Smooth muscle cell (in vitro differentiated cells): ENCODE measurements around the gene CDK11B. TPM values are rescaled to one million over a fixed set of nuclear protein-coding genes. Genes with fewer than 3 reads are reported as not detected.

ENCODE experiments used
- DNase-seq: peaks from one replicate; lab custom pipeline; 2025; ENCODE audit not compliant: unreplicated experiment; lab: John Stamatoyannopoulos, UW
- H2AFZ ChIP-seq: fragments of 200-600 bp; sonication (generic); 2 replicates; pipeline ENCODE4 v1.6.0; 2016; ENCODE audit warnings: antibody characterized with exemption, low read depth, mild to moderate bottlenecking
- H3F3A ChIP-seq: fragments of 200-600 bp; sonication (generic); 2 replicates; pipeline ENCODE4 v1.6.0; 2017; ENCODE audit warnings: antibody characterized with exemption, low read depth
- H3K27ac ChIP-seq: fragments of 200-600 bp; sonication (generic); 2 replicates; pipeline ENCODE4 v1.5.1; 2016; ENCODE audit warnings: low read depth, mild to moderate bottlenecking
- H3K27me3 ChIP-seq: fragments of 200-600 bp; sonication (generic); 2 replicates; pipeline ENCODE4 v1.6.1; 2016; ENCODE audit warnings: low read depth, mild to moderate bottlenecking
- H3K36me3 ChIP-seq: fragments of 200-600 bp; sonication (generic); 2 replicates; pipeline ENCODE4 v1.5.1; 2016; ENCODE audit warnings: low read depth
- H3K4me1 ChIP-seq: fragments of 200-600 bp; sonication (generic); 2 replicates; pipeline ENCODE4 v1.5.1; 2016; ENCODE audit warnings: low read depth
- H3K4me2 ChIP-seq: fragments of 200-600 bp; sonication (generic); 2 replicates; pipeline ENCODE4 v1.6.0; 2016; ENCODE audit warnings: mild to moderate bottlenecking
- H3K4me3 ChIP-seq: fragments of 200-600 bp; sonication (generic); 2 replicates; pipeline ENCODE4 v1.5.1; 2016; ENCODE audit warnings: mild to moderate bottlenecking
- H3K79me2 ChIP-seq: fragments of 200-600 bp; sonication (generic); 2 replicates; pipeline ENCODE4 v1.6.0; 2016; ENCODE audit warnings: low read depth, mild to moderate bottlenecking
- H3K9ac ChIP-seq: fragments of 200-600 bp; sonication (generic); 2 replicates; pipeline ENCODE4 v1.6.0; 2016; ENCODE audit warnings: low read depth
- H3K9me3 ChIP-seq: fragments of 200-600 bp; sonication (generic); replicated peaks from 2 replicates; pipeline ENCODE4 v1.5.1; 2016; ENCODE audit warnings: low read depth
- H4K20me1 ChIP-seq: fragments of 200-600 bp; sonication (generic); 2 replicates; pipeline ENCODE4 v1.6.0; 2016; ENCODE audit warnings: low read depth
- WGBS: methylation state at CpG from one replicate; pipeline ENCODE4 v1.1.7; 2016; ENCODE audit warnings: low lambda C conversion rate; 5-methylcytosine and 5-hydroxymethylcytosine counted together
- polyA plus RNA-seq: library from polyadenylated mRNA; unstranded; fragments of >200 nt; fragmentation: Nextera tagmentation; extraction: Ambion mirVana; gene quantifications from 2 replicates; pipeline ENCODE4 v1.2.1, GENCODE V29; 2016
- total RNA-seq: library from RNA; depleted of rRNA; stranded (reverse); fragments of >200 nt; gene quantifications from 2 replicates; pipeline ENCODE4 v1.2.3, GENCODE V29; 2014
- TF ChIP-seq, protein P1 (sequence below): fragments of 200-600 bp; sonication (generic); IDR thresholded peaks from 2 replicates; pipeline ENCODE4 v1.5.1; 2017; ENCODE audit warnings: borderline replicate concordance, mild to moderate bottlenecking, antibody characterized with exemption; ENCODE audit not compliant: insufficient read depth, poor library complexity, severe bottlenecking

The CDK11B gene
- total and polyA plus RNA-seq, 2 experiments from 2014 or later, result 13.7 to 15.6 TPM

DNA sequence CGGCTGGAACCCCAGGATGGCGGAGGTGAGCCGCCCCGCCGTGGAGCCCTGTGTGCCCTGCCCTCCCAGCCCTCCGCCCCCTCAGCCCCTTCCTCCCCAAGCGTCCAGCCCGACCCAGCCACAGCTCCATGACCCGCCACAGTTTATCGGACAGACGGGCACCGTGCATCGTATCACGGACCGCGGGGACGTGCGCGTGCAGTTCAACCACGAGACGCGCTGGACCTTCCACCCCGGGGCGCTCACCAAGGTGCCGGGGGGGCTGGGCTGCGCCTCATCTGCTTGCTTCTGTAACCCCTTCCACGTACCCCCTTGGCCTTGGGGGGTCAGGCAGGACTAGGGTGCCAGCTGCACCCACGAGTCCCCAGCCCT lies 33.4 kb downstream of the CDK11B start:
- Histone ChIP-seq H2AFZ (no peak overlapping the region), H3K36me3 (no peaks in the 10 kb centered on the region), H3K79me2 (no peaks in the 10 kb centered on the region), H3K9ac (no peak overlapping the region), H3K4me1 (peaks cover 8% of the 10 kb centered on the region), H3K4me2 (no peak overlapping the region), H3K27me3 (no peaks in the 10 kb centered on the region), H3F3A (peaks cover 3% of the 10 kb centered on the region), H4K20me1 (peaks cover 64% of the 10 kb centered on the region), H3K9me3 (no peaks in the 10 kb centered on the region), H3K4me3 (no peak overlapping the region), H3K27ac (no peak overlapping the region)
- no peak for DNase-seq
- WGBS, result 97% methylated on average over 25 of the region's 28 CpGs
- TF ChIP-seq, protein P1, sequence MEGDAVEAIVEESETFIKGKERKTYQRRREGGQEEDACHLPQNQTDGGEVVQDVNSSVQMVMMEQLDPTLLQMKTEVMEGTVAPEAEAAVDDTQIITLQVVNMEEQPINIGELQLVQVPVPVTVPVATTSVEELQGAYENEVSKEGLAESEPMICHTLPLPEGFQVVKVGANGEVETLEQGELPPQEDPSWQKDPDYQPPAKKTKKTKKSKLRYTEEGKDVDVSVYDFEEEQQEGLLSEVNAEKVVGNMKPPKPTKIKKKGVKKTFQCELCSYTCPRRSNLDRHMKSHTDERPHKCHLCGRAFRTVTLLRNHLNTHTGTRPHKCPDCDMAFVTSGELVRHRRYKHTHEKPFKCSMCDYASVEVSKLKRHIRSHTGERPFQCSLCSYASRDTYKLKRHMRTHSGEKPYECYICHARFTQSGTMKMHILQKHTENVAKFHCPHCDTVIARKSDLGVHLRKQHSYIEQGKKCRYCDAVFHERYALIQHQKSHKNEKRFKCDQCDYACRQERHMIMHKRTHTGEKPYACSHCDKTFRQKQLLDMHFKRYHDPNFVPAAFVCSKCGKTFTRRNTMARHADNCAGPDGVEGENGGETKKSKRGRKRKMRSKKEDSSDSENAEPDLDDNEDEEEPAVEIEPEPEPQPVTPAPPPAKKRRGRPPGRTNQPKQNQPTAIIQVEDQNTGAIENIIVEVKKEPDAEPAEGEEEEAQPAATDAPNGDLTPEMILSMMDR, result no peak

DNA sequence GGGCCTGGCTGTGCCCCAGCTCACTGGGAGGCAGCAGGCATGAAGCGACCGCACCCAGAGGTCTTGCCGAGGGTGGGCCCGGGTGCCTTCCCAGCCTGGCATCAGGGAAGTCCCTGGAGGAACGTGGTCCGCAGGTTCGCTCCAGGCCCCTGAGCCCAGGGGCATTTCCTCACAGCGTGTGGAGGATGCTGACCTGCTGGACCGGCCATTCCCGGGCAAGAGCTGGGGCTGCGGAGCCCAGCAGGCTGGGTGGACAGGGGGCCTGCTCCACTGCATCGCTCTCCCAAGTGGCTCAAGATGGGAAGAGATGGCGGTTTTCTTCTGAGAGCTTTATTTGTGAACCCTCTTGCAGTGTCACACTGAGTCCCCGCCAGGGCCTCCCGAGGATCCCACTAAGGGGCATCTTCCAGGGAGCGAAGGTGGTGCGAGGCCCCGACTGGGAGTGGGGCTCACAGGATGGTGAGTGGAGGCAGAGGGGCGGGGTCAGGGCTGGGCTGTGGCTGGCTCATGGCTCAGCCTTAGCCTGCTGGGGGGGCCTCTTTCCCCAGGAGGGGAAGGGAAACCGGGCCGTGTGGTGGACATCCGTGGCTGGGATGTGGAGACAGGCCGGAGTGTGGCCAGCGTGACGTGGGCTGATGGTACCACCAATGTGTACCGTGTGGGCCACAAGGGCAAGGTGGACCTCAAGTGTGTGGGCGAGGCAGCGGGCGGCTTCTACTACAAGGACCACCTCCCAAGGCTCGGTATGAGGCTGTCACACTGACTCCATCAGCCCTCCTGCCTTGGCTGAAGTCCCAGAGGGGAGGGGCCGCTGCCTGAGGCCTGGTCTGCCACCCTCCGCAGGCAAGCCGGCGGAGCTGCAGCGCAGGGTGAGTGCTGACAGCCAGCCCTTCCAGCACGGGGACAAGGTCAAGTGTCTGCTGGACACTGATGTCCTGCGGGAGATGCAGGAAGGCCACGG lies 34.1 kb downstream of the CDK11B start:
- TF ChIP-seq, protein P1, result no peak
- no peak for DNase-seq
- H3K27ac ChIP-seq, result no peak overlapping the region
- peaks cover 3% of the 10 kb centered on the region for H3F3A ChIP-seq
- no peaks in the 10 kb centered on the region for H3K9me3 ChIP-seq
- H3K27me3 ChIP-seq, result no peaks in the 10 kb centered on the region
- H3K4me3 ChIP-seq, result no peak overlapping the region
- peaks cover 8% of the 10 kb centered on the region for H3K4me1 ChIP-seq
- H3K36me3 ChIP-seq, result no peaks in the 10 kb centered on the region
- peaks cover 1% of the 10 kb centered on the region for H3K79me2 ChIP-seq
- no peak overlapping the region for H3K4me2 ChIP-seq
- WGBS, result 81% methylated on average over 38 of the region's 38 CpGs
- H2AFZ ChIP-seq, result no peak overlapping the region
- H4K20me1 ChIP-seq, result peaks cover 71% of the 10 kb centered on the region
- no peak overlapping the region for H3K9ac ChIP-seq

DNA sequence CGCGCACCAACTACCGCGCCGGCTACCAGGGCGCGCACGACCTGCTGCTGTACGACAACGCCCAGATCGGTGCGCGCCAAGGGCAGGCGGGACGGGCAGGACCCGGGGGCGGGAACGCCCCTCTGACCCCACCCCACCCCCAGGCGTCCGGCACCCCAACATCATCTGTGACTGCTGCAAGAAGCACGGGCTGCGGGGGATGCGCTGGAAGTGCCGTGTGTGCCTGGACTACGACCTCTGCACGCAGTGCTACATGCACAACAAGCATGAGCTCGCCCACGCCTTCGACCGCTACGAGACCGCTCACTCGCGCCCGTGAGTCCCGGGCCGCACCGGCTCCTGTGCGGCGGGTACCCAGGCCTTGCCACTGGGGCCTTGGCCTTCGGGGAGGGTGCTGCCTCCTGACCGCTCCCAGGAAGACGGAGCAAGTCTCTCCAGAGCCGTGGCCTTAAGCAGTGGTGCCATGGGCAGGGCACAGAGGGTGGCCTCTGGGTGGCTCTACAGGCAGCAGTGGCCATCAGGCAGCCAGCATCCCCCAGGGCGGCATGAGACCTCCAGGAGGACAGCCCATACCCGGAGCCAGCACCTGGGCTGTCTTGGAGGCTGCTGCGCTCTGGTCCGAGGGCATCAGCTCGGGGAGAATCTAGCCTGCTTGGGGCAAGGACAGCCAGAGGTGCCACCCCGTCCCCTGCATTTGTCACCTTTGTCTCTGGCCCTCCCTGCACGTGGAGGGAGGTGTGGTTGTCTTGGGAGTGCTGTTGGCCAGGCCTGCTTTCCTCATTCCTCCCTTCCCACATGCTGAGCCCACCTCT lies 35.0 kb downstream of the CDK11B start:
- Histone ChIP-seq H2AFZ (no peak overlapping the region), H4K20me1 (peaks cover 71% of the 10 kb centered on the region), H3K79me2 (peaks cover 7% of the 10 kb centered on the region), H3K4me2 (no peak overlapping the region), H3K27me3 (no peaks in the 10 kb centered on the region), H3K9ac (no peak overlapping the region), H3K4me1 (peaks cover 8% of the 10 kb centered on the region), H3K27ac (no peak overlapping the region), H3K9me3 (no peaks in the 10 kb centered on the region), H3K4me3 (no peak overlapping the region), H3K36me3 (no peaks in the 10 kb centered on the region), H3F3A (peaks cover 3% of the 10 kb centered on the region)
- TF ChIP-seq, protein P1, result no peak
- no peak for DNase-seq
- 98% methylated on average over 26 of the region's 51 CpGs for WGBS
